PFSK-1 (cell line): Measurements from ENCODE around the gene R3HDM1.

Source experiments
- FOXP2 ChIP-seq: optimal IDR thresholded peaks from 2 replicates; pipeline ENCODE3; 2011; ENCODE audit warnings: borderline replicate concordance, control low read depth, inconsistent platforms; ENCODE audit not compliant: insufficient read depth; ENCODE audit errors: extremely low read length, extremely low read depth
- POLR2AphosphoS5 ChIP-seq: IDR thresholded peaks from 2 replicates; pipeline ENCODE4 v1.6.1; 2012; ENCODE audit warnings: low read depth, mild to moderate bottlenecking, control low read depth, low read length, moderate library complexity
- SIN3A ChIP-seq: IDR thresholded peaks from 2 replicates; pipeline ENCODE4 v1.6.1; 2012; ENCODE audit warnings: mild to moderate bottlenecking, low read length, moderate library complexity, borderline replicate concordance; ENCODE audit not compliant: insufficient read depth
- TAF1 ChIP-seq: IDR thresholded peaks from 2 replicates; pipeline ENCODE4 v1.6.1; 2012; ENCODE audit warnings: low read length, control low read depth, borderline replicate concordance; ENCODE audit not compliant: insufficient read depth
- TF ChIP-seq, protein P1 (sequence below), 2 experiments: IDR thresholded peaks; 2 replicates each; pipeline versions ENCODE4 v1.6.1 to v1.8.0; 2011 to 2012; ENCODE audit warnings: low read depth in 2 of 2, low read length in 2 of 2, control low read depth in 1 of 2, inconsistent platforms in 1 of 2, mild to moderate bottlenecking in 1 of 2, moderate library complexity in 1 of 2; ENCODE audit not compliant: insufficient read depth in 1 of 2

The R3HDM1 gene

DNA sequence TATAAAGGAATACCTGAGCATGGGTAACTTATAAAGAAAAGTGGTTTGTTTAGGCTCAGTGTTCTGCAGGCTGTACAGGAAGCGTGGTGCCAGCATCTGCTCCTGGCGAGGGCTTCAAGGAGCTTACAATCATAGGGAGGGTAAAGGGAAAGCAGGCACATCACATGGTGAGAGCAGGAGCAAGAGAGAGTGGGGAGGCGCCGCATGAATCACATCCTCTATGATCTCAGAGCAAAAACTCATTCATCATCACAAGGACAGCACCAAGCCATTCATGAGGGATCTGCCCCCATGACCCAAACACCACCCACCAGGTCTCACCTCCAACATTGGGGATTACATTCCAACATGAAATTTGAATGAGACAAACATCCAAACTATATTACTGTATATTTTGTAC lies 32.5 kb downstream of the R3HDM1 start:
- TF ChIP-seq, protein P1, sequence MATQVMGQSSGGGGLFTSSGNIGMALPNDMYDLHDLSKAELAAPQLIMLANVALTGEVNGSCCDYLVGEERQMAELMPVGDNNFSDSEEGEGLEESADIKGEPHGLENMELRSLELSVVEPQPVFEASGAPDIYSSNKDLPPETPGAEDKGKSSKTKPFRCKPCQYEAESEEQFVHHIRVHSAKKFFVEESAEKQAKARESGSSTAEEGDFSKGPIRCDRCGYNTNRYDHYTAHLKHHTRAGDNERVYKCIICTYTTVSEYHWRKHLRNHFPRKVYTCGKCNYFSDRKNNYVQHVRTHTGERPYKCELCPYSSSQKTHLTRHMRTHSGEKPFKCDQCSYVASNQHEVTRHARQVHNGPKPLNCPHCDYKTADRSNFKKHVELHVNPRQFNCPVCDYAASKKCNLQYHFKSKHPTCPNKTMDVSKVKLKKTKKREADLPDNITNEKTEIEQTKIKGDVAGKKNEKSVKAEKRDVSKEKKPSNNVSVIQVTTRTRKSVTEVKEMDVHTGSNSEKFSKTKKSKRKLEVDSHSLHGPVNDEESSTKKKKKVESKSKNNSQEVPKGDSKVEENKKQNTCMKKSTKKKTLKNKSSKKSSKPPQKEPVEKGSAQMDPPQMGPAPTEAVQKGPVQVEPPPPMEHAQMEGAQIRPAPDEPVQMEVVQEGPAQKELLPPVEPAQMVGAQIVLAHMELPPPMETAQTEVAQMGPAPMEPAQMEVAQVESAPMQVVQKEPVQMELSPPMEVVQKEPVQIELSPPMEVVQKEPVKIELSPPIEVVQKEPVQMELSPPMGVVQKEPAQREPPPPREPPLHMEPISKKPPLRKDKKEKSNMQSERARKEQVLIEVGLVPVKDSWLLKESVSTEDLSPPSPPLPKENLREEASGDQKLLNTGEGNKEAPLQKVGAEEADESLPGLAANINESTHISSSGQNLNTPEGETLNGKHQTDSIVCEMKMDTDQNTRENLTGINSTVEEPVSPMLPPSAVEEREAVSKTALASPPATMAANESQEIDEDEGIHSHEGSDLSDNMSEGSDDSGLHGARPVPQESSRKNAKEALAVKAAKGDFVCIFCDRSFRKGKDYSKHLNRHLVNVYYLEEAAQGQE (IDR thresholded peaks at IDR 0.05; ENCODE audit: insufficient read depth in 1 of 2, low read depth in 2 of 2, low read length in 2 of 2): no peak
- TF ChIP-seq POLR2AphosphoS5 (no peak), FOXP2 (no peak), SIN3A (no peak), TAF1 (no peak)

DNA sequence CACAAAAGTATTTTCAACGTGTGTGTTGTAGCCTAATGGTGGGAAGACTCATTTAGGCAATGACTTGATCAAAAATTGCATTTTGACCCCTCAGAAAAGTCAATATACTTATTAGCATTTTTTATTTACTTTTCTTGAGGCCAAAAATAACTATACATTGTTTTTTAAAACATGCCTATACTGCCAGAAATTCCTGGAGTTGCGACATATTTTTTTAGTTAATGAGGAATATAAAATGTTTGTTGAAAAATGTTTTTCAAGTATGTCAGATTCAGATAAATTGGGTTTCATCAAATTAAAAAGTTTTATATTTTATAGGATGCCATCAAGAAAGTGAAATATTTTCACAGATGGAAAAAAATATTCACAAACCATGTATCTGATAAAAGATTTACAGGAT lies 39.6 kb downstream of the R3HDM1 start:
- no peak for TF ChIP-seq TAF1
- TF ChIP-seq, protein P1 (IDR thresholded peaks at IDR 0.05; ENCODE audit: insufficient read depth in 1 of 2, low read depth in 2 of 2, low read length in 2 of 2): no peak
- TF ChIP-seq POLR2AphosphoS5: no peak
- no peak for TF ChIP-seq FOXP2
- TF ChIP-seq SIN3A: no peak

GRCh38 chr2:135573620-135574019 lies 42.3 kb downstream of the R3HDM1 start:
- TF ChIP-seq FOXP2 (no peak), SIN3A (no peak), TAF1 (no peak), POLR2AphosphoS5 (no peak)
- TF ChIP-seq, protein P1 (IDR thresholded peaks at IDR 0.05; ENCODE audit: insufficient read depth in 1 of 2, low read depth in 2 of 2, low read length in 2 of 2): no peak

DNA sequence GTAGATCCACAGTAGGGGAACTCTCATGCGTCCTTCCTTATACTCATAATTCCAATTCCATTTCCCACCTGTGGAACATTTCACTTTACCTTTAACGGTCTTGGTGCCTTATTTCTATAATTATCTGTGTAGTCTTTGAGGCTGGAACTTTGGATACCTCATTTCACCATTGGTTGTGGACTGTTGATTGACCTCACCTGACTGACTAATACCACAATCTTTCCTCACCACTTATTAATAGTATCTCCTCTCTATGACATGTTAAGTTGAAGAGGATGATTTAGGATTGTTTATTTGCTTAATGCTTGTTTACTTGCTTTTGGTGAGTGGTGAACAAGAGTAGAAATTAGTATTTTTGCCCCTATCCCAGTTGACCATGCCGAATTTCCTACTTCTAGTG lies 50.0 kb downstream of the R3HDM1 start:
- TF ChIP-seq POLR2AphosphoS5 (no peak), FOXP2 (no peak), SIN3A (no peak), TAF1 (no peak)

- TF ChIP-seq SIN3A (no peak), FOXP2 (no peak), TAF1 (no peak), POLR2AphosphoS5 (no peak)
- TF ChIP-seq, protein P1 (IDR thresholded peaks at IDR 0.05; ENCODE audit: insufficient read depth in 1 of 2, low read depth in 2 of 2, low read length in 2 of 2): no peak
These were observed 51.1 kb downstream of the R3HDM1 start for GRCh38 chr2:135582383-135582782.
